ENCODE results near the gene CCDC60. TPM values are rescaled to one million over a fixed set of nuclear protein-coding genes. Genes with fewer than 3 reads are reported as not detected.

CCDC60 gene
- total and polyA plus RNA-seq, 2 experiments from 2014 or later: 15.7 to 19.1 TPM

DNA sequence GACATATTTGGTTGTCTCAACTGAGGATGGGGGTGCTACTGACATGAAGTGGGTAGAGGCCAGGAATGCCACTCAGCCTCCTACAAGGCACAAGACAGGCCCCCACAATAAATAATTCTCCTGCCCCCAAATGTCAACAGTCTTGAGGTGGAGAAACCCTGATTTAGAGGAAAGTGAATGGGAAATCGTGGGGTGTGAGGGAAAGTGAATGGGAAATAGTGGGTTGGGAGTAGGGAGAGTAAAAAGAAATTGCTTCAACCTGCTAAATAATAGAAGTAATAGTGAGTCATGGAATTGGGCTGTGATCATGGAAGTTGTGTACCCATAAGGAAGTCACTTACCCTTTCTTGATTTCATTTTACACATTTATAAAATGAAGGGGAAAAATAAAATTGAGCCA lies 242.4 kb downstream of the CCDC60 start:
- Histone ChIP-seq H3K9me3 (ENCODE audit: low read depth) (no peaks in the 10 kb centered on the region), H3K4me1 (ENCODE audit: low read depth) (no peaks in the 10 kb centered on the region), H3K36me3 (no peaks in the 10 kb centered on the region), H3K4me3 (no peak overlapping the region), H3K27ac (no peak overlapping the region), H3K27me3 (peaks cover 7% of the 10 kb centered on the region)
- TF ChIP-seq, protein P1, sequence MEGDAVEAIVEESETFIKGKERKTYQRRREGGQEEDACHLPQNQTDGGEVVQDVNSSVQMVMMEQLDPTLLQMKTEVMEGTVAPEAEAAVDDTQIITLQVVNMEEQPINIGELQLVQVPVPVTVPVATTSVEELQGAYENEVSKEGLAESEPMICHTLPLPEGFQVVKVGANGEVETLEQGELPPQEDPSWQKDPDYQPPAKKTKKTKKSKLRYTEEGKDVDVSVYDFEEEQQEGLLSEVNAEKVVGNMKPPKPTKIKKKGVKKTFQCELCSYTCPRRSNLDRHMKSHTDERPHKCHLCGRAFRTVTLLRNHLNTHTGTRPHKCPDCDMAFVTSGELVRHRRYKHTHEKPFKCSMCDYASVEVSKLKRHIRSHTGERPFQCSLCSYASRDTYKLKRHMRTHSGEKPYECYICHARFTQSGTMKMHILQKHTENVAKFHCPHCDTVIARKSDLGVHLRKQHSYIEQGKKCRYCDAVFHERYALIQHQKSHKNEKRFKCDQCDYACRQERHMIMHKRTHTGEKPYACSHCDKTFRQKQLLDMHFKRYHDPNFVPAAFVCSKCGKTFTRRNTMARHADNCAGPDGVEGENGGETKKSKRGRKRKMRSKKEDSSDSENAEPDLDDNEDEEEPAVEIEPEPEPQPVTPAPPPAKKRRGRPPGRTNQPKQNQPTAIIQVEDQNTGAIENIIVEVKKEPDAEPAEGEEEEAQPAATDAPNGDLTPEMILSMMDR (IDR thresholded peaks at IDR 0.05; ENCODE audit: low read depth, low read length): no peak
- no peak for DNase-seq (ENCODE audit: low read depth in 1 of 2, low spot score in 1 of 2)

DNA sequence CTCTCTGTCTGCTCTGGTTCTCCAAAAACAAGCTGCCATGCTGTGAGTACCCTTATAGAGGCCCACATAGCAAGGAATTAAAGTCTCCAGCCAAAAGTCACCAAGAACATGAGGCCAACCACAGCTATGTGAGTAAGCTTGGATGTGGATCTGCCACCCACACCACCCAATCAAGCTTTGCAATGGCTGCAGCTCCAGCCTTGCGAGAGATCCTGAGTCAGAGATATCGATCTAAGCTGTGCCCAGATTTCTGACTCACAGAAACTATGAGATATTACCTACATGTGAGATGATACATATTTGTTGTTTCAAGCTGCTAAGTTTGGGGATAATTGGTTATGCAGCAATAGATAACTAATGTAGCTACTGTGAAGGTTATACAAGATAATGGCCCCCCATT lies 243.6 kb downstream of the CCDC60 start:
- Histone ChIP-seq H3K27ac (no peak overlapping the region), H3K36me3 (no peaks in the 10 kb centered on the region), H3K4me1 (ENCODE audit: low read depth) (no peaks in the 10 kb centered on the region), H3K9me3 (ENCODE audit: low read depth) (no peaks in the 10 kb centered on the region), H3K27me3 (peaks cover 10% of the 10 kb centered on the region), H3K4me3 (no peak overlapping the region)
- TF ChIP-seq, protein P1 (IDR thresholded peaks at IDR 0.05; ENCODE audit: low read depth, low read length): no peak
- DNase-seq (ENCODE audit: low read depth in 1 of 2, low spot score in 1 of 2): peak in 1 of 2 donors; percentile 13

DNA sequence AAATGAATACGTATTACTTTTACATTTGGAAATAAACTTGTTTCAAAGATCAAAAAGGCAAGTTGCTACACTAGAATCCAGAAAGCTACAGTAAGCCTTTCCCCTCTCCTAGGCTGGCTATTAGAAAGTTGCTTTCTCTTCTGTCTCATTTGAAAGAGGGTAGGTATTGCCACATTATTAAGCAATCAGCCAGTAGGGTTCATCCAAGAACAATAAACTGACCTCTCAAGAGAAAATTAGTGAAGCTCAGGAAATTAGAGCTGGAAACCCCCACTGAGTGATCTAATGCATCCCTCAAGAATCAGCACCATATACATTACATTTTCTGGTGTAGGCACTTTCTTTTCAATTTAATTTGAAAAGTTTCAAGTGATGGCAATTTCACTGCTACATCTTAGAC lies 254.6 kb downstream of the CCDC60 start:
- H3K27ac ChIP-seq: no peak overlapping the region
- peak in 1 of 2 donors; percentile 71 for DNase-seq (ENCODE audit: low read depth in 1 of 2, low spot score in 1 of 2)
- H3K36me3 ChIP-seq: no peaks in the 10 kb centered on the region
- no peaks in the 10 kb centered on the region for H3K4me1 ChIP-seq (ENCODE audit: low read depth)
- no peaks in the 10 kb centered on the region for H3K9me3 ChIP-seq (ENCODE audit: low read depth)
- TF ChIP-seq, protein P1 (IDR thresholded peaks at IDR 0.05; ENCODE audit: low read depth, low read length): no peak
- no peak overlapping the region for H3K4me3 ChIP-seq
- H3K27me3 ChIP-seq: peaks cover 66% of the 10 kb centered on the region

DNA sequence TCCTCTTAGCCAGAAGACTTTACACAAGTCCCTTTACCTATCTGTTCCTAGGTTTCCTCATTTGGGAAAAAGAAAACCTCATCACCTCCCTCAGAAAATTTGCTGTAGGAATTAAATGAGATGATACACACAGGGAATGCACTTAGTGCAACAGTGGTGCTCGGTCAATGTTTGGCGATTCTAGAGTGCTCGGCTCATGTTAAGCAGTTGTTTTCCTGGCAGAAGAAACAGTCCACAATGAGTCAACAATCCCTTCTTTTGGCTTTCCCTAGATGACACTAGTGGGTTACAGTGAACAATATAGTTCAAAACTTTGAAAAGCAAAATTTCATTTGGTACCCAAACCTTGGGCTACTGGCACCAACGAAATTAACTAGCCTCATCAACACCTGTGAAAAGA lies 255.1 kb downstream of the CCDC60 start:
- H3K4me3 ChIP-seq: no peak overlapping the region
- H3K4me1 ChIP-seq (ENCODE audit: low read depth): no peaks in the 10 kb centered on the region
- no peak overlapping the region for H3K27ac ChIP-seq
- DNase-seq (ENCODE audit: low read depth in 1 of 2, low spot score in 1 of 2): no peak
- no peaks in the 10 kb centered on the region for H3K9me3 ChIP-seq (ENCODE audit: low read depth)
- TF ChIP-seq, protein P1 (IDR thresholded peaks at IDR 0.05; ENCODE audit: low read depth, low read length): no peak
- peaks cover 72% of the 10 kb centered on the region for H3K27me3 ChIP-seq
- no peaks in the 10 kb centered on the region for H3K36me3 ChIP-seq

Other genes starting within 250 kb of the CCDC60 start
- 79.1 and 99.2 TPM in 2 replicates for gene HSPB8, start 155.8 kb upstream of the CCDC60 start, total RNA-seq
- gene HSPB8, start 155.8 kb upstream of the CCDC60 start, polyA plus RNA-seq: 93.5 and 119 TPM in 2 replicates